Left renal pelvis (tissue), 4 donors: ENCODE data around the gene KCNA1. TPM values are rescaled to one million over a fixed set of nuclear protein-coding genes. Genes with fewer than 3 reads are reported as not detected.

Experiments
- DNase-seq, 4 donors: peaks; one replicate each; pipeline ENCODE4 v3.0.0-alpha.2; 2013; ENCODE audit warnings: low read depth in 4 of 4, low spot score in 3 of 4
- polyA plus RNA-seq, 4 donors: library from polyadenylated mRNA; unstranded; fragments of 120-200 nt; gene quantifications; one replicate each; pipeline ENCODE4 v1.2.1, GENCODE V29; 2013; ENCODE audit not compliant: insufficient read length in 4 of 4

The KCNA1 gene
- polyA plus RNA-seq, 4 donors = 0.06 to 2.2 (median 0.18) TPM

DNA sequence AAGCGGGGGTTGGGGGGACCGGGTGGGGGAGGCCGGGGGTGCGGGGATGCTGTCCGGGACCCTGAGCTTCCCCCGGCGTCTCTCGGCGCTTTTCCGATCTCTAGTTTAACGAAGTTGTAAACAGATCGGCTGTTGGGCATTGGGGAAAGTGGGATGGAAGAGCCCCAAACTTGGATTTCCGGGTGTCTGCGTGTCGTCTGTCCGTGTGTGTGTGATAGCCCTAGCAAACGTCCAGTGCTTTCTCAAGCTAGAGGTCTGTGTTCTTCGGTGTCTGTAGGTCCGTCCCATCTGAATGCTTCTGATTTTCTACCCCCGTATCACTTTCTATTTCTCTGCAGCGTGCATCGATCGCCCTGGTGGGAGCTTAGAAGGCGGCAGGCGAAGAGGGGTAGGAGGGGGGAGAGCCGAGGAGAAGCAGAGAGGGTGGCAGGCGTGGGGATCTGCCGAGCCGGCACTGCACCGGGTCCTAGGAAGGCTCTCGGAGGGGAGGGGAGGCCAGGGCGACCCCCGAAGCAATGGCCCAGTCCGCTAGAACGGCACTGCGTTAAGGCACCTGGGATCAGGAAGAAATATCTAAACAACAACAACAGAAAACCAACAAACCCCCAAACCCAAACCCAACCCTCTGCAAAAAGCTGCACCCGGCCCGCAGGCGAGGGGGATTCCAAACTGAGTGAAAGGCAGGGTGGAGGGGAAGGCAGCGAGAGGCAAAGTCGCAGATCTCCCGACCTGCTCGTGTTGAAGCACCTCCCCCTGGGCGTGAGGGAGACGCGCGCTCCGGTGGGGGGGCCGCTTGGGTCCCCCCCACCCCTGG, 1.0 kb downstream of the KCNA1 start:
- no peak for DNase-seq

DNA sequence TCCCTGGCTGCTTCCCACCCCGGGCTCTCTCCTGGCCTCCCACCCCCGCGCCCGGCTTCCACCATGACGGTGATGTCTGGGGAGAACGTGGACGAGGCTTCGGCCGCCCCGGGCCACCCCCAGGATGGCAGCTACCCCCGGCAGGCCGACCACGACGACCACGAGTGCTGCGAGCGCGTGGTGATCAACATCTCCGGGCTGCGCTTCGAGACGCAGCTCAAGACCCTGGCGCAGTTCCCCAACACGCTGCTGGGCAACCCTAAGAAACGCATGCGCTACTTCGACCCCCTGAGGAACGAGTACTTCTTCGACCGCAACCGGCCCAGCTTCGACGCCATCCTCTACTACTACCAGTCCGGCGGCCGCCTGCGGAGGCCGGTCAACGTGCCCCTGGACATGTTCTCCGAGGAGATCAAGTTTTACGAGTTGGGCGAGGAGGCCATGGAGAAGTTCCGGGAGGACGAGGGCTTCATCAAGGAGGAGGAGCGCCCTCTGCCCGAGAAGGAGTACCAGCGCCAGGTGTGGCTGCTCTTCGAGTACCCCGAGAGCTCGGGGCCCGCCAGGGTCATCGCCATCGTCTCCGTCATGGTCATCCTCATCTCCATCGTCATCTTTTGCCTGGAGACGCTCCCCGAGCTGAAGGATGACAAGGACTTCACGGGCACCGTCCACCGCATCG, 1.8 kb downstream of the KCNA1 start:
- no peak for DNase-seq

DNA sequence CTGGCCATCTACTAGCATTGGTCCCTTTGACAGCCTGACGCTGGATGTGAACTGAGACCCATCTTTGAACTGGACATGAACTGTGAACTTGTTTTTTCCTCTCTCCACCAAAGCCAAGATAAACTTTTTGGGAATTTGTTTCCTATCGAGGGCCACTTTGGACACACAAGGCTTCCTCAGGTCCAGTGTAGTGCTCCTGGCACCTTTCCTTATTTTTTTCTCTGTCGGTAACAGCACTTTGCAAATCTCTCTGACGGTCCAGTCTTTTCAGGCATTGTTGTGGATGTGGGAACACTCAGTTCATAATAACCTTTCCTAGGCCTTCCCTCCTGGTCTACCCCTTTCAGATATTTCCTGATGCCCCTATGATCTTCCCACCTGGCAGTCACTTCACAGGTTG, 5.0 kb downstream of the KCNA1 start:
- DNase-seq = no peak

DNA sequence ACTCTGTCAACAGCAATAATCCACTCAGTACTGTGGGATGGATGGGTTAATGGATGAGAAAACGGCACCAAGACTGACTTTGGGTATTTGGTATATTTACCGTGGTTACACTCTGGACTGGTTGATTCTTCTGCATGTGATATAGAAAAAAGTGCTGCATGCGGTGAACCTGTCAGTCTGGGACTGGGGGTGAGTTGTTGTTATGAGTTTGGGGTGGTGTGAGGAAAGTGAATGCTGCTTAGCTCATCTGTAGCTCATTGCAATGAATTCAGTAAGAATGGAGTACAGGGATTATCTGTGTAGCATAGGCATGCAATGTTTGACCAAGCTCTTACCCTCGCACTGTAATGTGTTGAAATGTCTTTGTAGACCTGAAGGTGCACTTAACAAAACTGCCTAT, 6.0 kb downstream of the KCNA1 start:
- no peak for DNase-seq

DNA sequence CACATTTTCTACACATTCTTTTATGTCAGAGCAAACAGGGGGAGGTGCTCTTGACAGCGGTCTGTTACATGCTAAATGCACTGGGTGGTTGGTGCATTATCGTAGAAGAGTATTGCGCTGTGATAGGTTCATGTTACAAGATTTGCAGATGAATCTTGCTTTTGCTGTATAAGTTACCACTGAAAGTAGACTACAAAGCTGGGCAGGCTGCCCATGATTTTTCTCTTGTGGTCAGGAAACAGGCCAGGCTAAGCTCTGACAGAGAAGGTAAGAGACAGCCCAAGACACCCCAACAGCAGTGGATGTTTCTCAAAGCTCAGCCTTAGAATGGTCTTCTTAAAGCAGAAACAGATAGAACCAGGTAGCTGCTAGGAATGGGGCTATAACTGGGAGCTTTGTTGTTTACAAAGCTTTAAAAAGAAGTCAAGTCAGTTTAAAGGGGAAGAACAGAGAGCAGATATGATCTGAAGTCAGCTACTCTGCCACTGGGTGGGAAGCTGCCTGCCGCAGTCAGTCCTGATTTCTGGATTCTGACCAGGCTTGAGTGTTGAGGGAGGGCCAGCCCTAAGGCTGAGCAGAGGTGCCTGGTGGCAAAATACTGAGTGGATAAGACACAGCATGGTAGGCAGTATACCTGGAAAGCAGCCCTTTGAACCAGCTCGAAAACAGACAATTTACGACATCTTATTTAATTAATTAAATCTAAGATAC, 9.4 kb downstream of the KCNA1 start:
- DNase-seq = no peak

DNA sequence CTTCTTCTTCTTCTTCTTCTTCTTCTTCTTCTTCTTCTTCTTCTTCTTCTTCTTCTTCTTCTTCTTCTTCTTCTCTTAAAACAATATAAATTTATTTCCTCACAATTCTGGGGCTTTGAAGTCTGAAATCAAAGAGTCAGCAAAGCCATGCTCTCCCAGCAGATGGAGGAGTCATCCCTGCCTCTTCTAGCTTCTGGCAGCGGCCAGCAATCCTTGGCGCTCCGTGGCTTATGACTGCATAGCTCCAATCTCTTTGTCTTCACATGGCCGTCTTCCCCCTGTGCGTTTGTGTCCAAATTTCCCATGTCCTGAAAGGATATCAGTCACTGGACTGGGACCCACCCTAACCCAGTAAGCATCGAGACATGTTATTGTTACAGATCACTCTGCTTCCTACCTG, 22.9 kb downstream of the KCNA1 start:
- no peak for DNase-seq

DNA sequence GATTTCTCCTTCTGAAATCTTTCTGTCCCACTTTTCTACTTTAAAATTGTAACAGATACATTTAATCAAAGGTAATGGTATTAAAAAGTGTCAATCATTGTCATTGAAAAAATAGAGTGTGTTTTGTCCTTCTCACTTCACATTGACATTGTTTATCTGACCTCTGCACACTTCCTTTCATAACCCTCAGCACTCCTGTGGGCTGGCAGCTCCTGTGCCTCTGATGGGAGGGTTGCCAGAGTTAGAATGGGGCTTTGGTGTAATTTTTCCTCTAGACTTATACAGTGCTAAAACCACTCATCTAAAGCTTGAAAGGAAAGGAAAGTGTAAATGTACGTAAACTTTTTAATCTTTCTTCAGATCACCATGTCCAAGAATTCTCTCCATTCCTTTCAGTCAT, 23.7 kb downstream of the KCNA1 start:
- no peak for DNase-seq

DNA sequence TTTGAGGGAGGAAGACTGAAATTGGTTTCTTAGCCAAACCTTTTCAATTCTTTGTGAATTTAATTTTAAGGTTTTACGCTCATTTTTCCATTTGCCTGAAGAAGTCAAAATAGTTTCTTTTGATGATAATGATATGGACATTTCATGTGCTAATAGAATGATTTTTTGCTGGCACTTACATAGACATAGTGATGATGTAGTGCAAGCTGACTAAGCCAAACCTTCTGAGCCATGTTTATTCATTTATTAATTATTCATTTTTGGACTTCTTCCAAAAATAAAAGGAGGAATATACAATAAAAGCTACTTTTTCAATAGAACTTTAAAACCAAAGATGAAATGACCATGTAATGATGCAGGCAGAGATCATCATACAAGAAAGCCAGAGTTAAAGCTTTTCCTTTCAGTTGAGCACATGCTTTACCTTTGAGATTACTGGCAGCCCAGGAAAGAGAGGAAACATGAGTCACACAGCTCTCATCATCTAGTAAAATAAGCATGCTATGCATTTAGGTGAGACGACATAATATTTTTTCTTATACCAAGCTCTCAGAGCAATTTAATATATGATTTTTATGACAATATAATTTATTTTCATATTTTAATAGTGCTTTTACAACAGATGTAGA, 24.8 kb downstream of the KCNA1 start:
- DNase-seq = no peak

DNA sequence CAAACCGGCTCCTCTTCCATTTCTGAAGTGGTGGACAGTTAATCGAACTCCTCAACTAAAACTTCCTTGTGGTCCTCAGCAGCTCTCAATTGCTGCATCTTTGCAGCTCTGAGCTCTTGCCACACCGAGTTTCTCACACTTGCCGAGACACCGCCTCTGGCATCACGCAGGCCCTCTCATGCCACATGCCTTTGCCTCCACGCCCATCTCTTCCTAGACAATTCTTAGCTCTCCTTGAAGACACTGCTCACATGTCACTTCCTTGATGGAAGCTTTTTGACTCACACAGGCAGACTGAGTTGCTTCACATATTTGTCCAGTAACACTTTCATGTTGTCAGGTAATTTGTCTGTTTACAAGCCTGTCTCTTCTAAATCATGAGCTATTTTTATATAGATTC, 29.2 kb downstream of the KCNA1 start:
- no peak for DNase-seq

DNA sequence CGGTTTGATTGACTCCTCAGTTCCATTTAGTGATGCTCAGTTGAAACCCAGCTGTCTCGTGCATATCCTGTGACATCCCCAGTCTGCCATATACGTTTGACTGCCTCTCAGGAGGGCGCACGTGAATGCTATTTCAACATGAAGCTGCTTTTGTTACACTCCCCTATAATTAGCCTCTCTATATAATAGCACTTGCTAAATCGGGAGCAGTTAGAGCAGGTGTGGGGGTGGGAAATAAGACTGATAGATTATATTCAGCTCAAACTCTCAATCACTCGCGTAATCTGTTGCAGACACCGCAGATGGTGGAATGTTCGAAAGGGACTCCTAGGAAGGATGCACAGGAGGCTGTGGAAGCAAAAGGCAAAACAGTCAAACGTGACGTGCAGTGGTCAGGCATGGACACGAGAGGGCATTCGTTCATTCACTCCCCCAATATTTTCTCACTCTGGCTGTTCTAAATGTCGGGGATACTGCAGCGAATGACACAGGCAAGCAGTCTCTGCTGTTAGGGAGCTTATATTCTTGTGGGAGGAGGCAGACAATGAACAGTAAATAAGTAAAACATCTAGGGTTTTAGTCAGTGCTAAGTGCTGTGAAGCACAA, 29.8 kb downstream of the KCNA1 start:
- no peak for DNase-seq

DNA sequence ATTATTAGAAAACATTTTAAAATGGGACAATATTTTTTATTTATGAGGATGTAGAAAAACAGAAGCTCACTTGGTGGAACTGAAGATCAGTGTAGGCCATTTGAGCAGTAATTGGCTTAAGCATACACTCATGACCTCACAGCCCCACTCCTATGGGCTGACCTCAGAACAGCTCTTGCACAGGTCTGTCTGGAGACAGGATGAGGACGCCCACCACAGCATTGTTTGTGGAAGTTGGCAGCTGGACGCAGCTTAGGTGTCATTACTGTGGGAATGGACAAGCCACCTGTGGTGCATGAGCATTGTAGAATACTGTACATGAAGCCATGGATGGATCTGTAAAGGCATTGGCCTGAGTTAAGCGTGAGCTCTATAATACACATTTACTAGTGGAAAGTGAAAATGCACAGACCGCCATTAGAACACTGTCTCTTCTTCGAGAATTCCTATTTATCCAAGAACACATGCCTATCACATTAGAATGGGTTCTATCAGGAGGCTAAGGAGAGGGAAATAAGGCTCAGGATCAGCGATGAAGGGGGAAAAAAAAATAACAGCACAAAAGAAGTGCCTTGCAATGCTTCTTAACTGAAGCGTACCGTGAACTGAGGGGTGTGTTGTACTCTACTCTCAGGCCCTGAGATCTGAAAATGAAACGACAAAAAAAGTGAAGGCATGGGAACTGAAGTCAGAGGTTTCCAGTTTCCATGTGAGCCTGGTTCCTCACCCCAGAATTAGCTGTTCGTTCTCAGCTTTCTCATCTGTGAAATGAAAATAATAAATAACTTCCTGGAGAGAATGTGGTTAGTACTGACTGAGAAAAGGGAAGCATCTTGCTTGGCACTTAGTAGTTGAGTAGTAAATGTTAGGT, 33.6 kb downstream of the KCNA1 start:
- no peak for DNase-seq

DNA sequence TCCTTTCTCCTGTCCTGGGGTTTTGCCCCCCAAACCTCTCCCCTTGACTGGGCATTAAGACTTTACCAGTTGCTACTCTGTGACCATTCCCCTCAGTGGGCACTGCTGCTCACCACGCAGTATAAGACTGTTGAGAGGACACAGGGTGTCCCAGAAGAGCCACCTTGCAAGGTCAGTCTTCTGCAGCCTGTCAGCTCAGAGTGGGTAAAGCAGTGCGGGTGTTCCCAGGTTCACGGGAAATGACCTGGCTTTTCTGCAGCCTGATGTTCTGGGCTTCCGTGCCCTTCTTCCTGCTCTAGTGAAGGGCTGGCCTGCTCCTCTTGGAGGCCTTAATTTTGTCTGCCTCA, 34.2 kb downstream of the KCNA1 start:
- DNase-seq = no peak

DNA sequence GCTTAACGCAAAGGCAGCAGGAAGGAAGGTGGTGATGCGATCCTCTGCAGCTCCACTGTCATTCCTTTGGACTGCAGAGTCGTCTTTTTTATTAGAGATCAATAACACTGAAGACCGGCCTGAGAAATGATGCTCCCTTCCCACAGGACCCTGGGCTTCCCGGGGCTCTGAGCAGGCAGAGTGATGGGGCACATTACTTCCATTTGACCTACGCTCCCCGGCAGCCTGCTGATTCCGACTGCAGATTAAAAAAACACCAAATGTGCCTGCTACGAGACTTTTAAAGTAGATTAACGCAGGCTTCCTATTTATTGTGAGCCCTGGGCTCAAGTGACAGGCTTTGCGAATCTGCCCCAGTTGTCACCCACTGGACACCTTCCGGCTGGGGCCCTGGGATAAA, 37.5 kb downstream of the KCNA1 start:
- no peak for DNase-seq

DNA sequence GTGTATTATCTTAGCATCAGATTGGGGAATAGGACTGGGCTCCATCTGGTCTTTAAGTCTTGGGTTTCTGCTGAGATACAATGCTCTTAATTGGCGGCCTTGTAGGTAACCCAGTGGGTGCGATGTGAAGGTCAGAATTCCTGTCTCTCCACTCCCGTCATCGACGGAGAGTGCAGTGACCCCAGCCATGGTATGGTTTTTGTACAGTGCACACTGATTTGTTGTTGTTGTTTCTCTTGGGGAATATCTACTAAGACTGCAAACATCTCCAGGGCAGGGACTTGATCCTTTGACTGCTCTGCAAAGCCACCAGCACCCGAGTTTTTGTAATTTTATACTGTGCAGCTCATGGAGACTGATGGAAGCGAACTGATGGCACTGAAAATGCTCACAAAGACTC, 41.4 kb downstream of the KCNA1 start:
- no peak for DNase-seq

DNA sequence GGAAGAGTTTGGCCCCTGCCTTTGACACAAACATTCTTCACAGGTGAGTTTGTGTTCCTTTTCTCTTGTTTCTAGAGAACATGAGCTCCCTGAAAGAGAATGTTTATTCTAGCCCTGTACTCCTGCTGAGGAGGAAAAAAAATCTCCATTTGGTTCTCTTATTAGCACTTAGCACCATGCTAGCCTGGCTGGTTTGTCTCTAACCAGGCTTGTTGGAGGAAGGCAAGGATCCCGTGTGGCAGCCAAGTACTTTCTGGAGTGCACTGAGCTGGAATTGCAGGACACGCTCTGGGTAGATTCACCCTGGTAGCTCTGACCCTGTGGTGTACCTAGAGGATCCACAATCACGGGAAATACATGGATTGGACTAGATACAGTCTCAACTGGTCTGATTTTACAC, 41.9 kb downstream of the KCNA1 start:
- DNase-seq = no peak

DNA sequence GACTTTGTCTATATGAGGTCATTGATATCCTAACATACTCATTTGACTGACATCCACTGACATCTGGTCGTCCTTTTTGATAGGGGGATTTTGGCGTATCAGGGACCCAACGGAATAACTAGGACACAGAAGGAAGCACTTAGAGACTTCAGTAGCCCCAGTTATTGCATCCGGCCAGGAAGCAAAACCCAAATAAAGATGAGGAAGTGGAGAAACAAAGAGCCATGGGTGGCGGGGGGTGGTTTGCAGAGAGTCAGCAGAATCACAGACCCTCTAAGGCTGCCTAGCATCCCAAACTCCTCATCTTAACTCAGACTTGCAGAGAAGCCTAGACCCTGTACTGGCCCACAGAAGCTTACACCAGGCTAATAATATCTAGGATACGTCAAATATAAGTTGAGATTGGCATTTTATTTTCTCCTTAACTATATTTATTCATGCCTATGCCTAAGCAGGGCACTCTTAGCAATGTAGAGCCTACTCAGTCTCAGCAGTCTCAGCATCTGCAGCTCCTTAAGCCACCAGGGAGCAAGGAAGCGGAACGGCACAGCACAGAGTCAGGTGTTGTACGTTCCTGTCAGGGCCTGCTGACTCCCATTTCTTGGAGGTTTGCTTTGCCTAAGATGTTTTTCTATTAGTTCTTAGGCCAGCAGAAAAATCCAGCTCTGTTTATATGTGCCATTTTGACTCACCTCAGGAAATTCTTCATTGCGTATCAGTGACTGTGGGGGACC, 45.1 kb downstream of the KCNA1 start:
- no peak for DNase-seq

DNA sequence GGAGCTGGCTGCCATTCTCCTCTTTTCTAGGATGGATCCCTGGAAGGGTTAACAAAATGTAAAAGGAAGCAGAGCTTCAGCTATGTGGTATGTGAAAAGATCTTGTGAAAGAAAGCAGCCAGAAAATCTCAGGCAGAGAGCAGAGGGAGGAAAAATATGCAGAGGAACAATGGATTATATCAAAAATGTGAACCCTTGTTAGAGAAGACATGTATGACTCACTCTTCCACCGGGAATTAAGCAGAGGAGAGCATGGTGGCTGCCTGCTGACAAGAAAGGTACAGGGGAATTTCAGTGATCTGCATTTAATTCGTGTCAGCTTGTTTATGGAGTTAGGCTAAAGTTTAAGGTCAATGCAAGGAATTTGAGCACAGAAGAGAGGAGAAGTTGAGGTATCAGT, 46.3 kb downstream of the KCNA1 start:
- no peak for DNase-seq

DNA sequence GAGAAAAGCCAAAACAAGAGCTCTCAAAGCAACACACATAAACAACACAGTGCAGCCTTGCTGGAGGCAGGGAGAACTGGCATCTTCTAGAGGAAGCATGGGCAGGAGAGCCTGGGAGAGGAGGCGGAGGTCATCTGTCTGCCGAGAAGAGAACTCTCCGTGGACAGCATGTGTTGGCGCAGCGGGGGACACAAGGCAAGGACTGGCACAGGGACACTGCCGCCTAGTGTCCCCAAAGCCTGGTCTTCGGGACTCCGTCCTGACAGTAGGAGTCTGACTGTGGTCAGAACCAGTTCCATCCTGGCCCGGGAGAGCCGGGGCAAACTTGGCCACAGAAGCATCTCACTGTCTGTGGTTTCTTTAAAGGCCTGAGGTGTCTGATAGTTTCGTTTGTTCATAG, 47.3 kb downstream of the KCNA1 start:
- no peak for DNase-seq

DNA sequence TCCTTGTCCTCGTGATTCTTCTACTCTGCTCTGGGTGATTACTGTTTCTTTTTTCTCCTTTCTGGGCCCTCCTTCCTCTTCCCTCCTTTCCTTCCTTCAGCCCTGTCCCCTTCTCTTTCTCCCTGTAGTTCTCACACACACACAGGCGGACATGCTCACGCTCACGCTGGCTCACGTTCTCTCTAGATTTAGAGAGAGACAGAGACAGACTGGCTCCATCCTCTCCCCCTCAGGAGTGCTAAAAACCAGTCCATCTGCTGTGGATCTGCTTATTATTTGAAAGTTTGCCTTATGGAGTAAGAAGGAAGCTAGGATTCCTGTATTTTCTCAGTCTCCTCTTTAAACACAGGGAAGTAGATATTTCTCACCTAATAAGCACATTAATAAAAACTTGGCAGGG, 48.1 kb downstream of the KCNA1 start:
- DNase-seq = no peak
